Body of pancreas (tissue), 4 donors: ENCODE measurements around the gene CHI3L2. TPM values are rescaled to one million over a fixed set of nuclear protein-coding genes. Genes with fewer than 3 reads are reported as not detected.
A peak's percentile ranks its signal among the peaks of the same experiment; 100 is the strongest.

ENCODE experiments used
- ATAC-seq: fragments of 150-250 bp; one replicate; pipeline ENCODE4 v1.9.1; 2016
- DNase-seq, 4 donors: peaks; one replicate each; pipeline ENCODE4 v3.0.0-alpha.2; 2019
- H3K27ac ChIP-seq, 4 donors: fragments of 200-600 bp; sonication (generic); 1 replicate in 3 of 4; 2 replicates in 1 of 4; pipeline versions ENCODE4 v1.5.1 to v1.6.1; 2016 to 2019; ENCODE audit warnings: mild to moderate bottlenecking in 1 of 4, mixed read lengths in 1 of 4, moderate library complexity in 1 of 4
- H3K27me3 ChIP-seq, 2 donors: fragments of 200-600 bp; sonication (generic); one replicate each; pipeline ENCODE4 v1.6.0; 2016; ENCODE audit warnings: mild to moderate bottlenecking in 1 of 2
- H3K36me3 ChIP-seq, 2 donors: fragments of 200-600 bp; sonication (generic); replicated peaks in 1 of 2; 2 replicates each; pipeline ENCODE4 v1.5.1; 2016; ENCODE audit warnings: low read depth in 2 of 2; ENCODE audit not compliant: insufficient read depth in 1 of 2
- H3K4me1 ChIP-seq: fragments of 200-600 bp; sonication (generic); one replicate; pipeline ENCODE4 v1.6.0; 2016
- H3K4me3 ChIP-seq, 2 donors: fragments of 200-600 bp; sonication (generic); 1 replicate in 1 of 2; 2 replicates in 1 of 2; pipeline ENCODE4 v1.5.1; 2016 to 2019
- H3K9me3 ChIP-seq, 3 donors: fragments of 200-600 bp; sonication (generic); 1 replicate in 2 of 3; 2 replicates in 1 of 3; pipeline ENCODE4 v1.5.1; 2016
- POLR2A ChIP-seq, 3 donors: fragments of 450-650 bp; IDR thresholded peaks; one replicate each; pipeline ENCODE4 v1.6.1; 2016; ENCODE audit warnings: antibody characterized with exemption in 3 of 3, mild to moderate bottlenecking in 2 of 3
- WGBS, 2 donors: methylation state at CpG; one replicate each; pipeline ENCODE4 v1.1.5; 2017; 5-methylcytosine and 5-hydroxymethylcytosine counted together
- intact Hi-C: fragments of 100-400 bp; cut with DNase I; formaldehyde crosslinking; loops from one replicate; pipeline ENCODE4 v1.15.1; 2023
- small RNA-seq: library from RNA; depleted of rRNA; stranded (forward); fragments of <200 nt; gene quantifications from one replicate; pipeline ENCODE3, GENCODE V24; 2016
- total RNA-seq, 2 donors: library from RNA; depleted of rRNA; stranded (reverse); fragments of >200 nt; gene quantifications; one replicate each; pipeline ENCODE4 v1.1.0, GENCODE V29; 2016
- TF ChIP-seq, protein P1 (sequence below), 7 experiments: fragments of 450-650 bp in 4 of 7; fragments of 200-600 bp in 3 of 7; sonication (generic) in 3 of 7; IDR thresholded peaks; one replicate each; pipeline ENCODE4 v1.5.1; 2016 to 2019; ENCODE audit warnings: antibody characterized with exemption in 7 of 7

The CHI3L2 gene
- total RNA-seq, 2 donors from 2014 or later = not detected

DNA sequence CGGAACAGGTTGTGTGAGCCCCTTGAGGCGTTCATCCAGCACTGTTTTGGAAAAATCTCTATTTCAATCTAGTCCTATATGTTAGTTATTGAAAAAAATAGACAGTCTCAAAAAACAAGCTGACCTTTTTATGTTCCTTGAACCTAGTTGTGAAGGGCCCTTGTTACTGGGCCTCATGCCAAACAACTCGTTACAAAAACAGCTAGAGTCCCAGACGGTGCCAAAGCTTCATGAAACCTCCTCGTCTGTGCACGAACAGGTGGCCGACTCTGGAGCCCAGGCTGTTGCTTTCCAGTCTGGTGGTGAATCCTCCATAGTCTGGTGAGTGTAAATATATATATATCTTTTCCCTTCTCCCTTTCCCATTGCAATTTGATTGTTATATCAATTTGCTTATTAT is 63.1 kb downstream of the CHI3L2 start, which contains the start of gene CHIA:
Gene CHIA, plus strand, starts transcription at position 222 of the 400 bp plus-strand sequence. CDS start 19,617 bp downstream, outside the sequence.
- no peak for ATAC-seq
- 25 to 29% methylated on average over 7 of the region's 7 CpGs for WGBS, 2 donors
- no peaks in the 10 kb centered on the region for H3K27me3 ChIP-seq
- H3K9me3 ChIP-seq = no peaks in the 10 kb centered on the region
- H3K4me3 ChIP-seq = no peak within 1 kb of the TSS
- no peak for TF ChIP-seq POLR2A (IDR thresholded peaks at IDR 0.05)
- TF ChIP-seq, protein P1, sequence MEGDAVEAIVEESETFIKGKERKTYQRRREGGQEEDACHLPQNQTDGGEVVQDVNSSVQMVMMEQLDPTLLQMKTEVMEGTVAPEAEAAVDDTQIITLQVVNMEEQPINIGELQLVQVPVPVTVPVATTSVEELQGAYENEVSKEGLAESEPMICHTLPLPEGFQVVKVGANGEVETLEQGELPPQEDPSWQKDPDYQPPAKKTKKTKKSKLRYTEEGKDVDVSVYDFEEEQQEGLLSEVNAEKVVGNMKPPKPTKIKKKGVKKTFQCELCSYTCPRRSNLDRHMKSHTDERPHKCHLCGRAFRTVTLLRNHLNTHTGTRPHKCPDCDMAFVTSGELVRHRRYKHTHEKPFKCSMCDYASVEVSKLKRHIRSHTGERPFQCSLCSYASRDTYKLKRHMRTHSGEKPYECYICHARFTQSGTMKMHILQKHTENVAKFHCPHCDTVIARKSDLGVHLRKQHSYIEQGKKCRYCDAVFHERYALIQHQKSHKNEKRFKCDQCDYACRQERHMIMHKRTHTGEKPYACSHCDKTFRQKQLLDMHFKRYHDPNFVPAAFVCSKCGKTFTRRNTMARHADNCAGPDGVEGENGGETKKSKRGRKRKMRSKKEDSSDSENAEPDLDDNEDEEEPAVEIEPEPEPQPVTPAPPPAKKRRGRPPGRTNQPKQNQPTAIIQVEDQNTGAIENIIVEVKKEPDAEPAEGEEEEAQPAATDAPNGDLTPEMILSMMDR (IDR thresholded peaks at IDR 0.05) = no peak
- DNase-seq = peak in 2 of 4 donors; percentile 14 to 25
- intact Hi-C loops = no loop called here
- no peaks in the 10 kb centered on the region for H3K36me3 ChIP-seq
- no peak within 1 kb of the TSS for H3K27ac ChIP-seq
- H3K4me1 ChIP-seq = no peaks in the 10 kb centered on the region

Small RNAs within 50 kb of the gene (small RNA-seq; reads per million reads assigned to genes)
- not detected for gene AL355816.1

Other genes with a start within 250 kb of the CHI3L2 start
- 10 to 100 TPM; 11.9 to 27.5 TPM for gene DRAM2, start 87.6 kb upstream of the CHI3L2 start, total RNA-seq
- gene CEPT1, start 87.5 kb upstream of the CHI3L2 start, total RNA-seq = 10 to 100 TPM; 16.9 to 26.0 TPM
- 10 to 100 TPM; 16.1 to 35.3 TPM for gene DENND2D, start 27.1 kb upstream of the CHI3L2 start, total RNA-seq
- gene CHIA, start 63.1 kb downstream of the CHI3L2 start, total RNA-seq = not detected
- 1 to 10 TPM; 1.6 to 3.4 TPM for gene OVGP1, start 200.0 kb downstream of the CHI3L2 start, total RNA-seq
- gene WDR77, start 221.5 kb downstream of the CHI3L2 start, total RNA-seq = 10 to 100 TPM; 14.8 to 18.2 TPM
- gene ATP5PB, start 221.8 kb downstream of the CHI3L2 start, total RNA-seq = 10 to 100 TPM; 55.0 to 91.0 TPM
- gene C1orf162, start 246.3 kb downstream of the CHI3L2 start, total RNA-seq = 1 to 10 TPM; 5.3 to 6.0 TPM